ENCODE results near the gene ZNF358.

DNA sequence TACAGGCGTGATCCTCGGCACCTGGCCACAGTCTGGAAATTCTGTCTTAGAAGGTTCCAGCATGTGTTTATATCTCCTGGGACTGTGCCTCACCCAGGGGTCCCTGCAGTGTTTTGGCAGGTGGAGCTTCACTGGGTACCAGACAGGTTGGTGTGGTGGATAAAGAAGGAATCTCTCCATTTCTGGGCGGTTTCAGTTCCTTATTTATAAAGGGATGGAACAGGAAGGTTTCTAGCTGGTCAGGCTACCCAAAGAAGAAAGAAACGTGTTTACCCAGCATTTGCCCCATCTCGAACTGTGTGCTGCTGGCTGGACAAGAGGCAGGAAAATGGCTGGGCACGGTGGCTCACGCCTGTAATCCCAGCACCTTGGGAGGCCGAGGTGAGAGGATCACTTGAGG, 29.4 kb downstream of the ZNF358 start:
- TF ChIP-seq, protein P1, sequence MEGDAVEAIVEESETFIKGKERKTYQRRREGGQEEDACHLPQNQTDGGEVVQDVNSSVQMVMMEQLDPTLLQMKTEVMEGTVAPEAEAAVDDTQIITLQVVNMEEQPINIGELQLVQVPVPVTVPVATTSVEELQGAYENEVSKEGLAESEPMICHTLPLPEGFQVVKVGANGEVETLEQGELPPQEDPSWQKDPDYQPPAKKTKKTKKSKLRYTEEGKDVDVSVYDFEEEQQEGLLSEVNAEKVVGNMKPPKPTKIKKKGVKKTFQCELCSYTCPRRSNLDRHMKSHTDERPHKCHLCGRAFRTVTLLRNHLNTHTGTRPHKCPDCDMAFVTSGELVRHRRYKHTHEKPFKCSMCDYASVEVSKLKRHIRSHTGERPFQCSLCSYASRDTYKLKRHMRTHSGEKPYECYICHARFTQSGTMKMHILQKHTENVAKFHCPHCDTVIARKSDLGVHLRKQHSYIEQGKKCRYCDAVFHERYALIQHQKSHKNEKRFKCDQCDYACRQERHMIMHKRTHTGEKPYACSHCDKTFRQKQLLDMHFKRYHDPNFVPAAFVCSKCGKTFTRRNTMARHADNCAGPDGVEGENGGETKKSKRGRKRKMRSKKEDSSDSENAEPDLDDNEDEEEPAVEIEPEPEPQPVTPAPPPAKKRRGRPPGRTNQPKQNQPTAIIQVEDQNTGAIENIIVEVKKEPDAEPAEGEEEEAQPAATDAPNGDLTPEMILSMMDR (IDR thresholded peaks at IDR 0.05), result no peak
- TF ChIP-seq POLR2A (IDR thresholded peaks at IDR 0.05) (no peak), EP300 (IDR thresholded peaks at IDR 0.05; ENCODE audit: low read depth) (no peak), POLR2AphosphoS5 (IDR thresholded peaks at IDR 0.05) (no peak)

Measured in transverse colon (tissue), 4 donors.